ENCODE data around the gene SAT2.

The SAT2 gene

DNA sequence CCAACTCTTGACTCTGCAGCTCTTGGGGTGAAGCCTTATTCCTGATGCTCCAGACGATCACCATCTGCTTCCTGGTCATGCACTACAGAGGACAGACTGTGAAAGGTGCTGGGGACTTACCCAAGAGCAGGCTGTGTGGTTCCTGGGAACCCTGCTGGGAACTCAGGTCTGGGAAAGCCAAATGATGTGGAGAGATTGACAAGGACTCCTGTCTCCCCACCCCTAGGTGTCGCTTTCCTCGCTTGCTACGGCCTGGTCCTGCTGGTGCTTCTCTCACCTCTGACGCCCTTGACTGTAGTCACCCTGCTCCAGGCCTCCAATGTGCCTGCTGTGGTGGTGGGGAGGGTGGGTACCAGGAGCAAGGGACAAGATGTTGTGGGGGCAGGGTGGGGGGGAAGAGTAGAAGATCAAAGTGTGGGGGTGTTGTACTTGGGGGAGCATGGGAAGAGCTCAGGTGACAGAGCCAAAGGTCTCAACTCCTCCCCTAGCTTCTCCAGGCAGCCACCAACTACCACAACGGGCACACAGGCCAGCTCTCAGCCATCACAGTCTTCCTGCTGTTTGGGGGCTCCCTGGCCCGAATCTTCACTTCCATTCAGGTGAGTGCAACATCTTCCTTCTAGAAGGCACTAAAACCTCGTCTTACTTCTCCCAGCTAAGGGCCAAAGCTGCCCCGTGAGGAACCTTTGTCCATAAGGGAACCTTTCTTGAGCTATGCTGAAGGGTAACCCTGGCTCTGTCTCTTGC lies 40.8 kb downstream of the SAT2 start:
- H3K27ac ChIP-seq (ENCODE audit: low read depth, low read length), result no peak overlapping the region

DNA sequence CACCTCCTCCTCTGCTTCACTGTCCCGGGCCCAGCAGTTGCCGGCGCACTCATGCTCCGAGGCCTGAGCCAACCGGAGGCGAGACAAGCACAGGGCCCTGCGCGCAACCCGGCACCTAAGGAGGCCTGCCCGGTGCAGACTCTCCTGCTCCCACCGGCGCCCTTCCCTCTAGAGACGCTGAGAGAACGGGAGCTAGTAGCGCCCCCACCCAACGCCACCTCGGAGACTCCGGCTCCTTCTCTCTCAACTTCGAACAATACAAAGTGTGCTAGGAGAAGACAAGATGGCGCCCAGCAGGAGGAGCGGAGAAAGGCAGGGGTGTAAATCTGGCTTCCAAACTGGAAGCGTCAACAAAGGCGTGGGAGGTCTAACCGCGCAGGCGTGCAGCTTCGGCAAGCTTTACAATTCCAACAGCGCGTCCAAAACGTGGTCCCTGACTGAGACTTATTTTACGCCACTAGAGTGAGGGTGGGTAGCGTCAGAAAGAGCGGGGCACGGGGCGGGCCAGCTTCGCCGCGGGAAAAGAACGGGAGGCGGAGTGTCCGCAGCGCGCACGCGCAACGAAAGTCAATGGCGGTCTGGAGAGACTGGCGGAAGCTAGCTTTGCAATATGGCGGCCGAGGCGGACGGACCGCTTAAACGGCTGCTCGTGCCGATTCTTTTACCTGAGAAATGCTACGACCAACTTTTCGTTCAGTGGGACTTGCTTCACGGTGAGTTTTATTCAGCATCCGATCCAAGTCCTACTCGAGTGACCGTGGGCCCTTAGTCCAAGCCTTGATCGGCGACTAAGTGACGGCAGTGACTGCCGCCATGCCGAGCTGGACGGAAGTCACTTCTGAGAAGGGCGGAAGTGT lies 44.1 kb downstream of the SAT2 start, which contains the start of gene MPDU1:
Gene MPDU1, plus strand, starts transcription at position 600 of the 857 bp plus-strand sequence. Its CDS starts 11 bp downstream, at position 611.
- Histone ChIP-seq H3K36me3 (ENCODE audit: control insufficient read depth in 5 of 5, insufficient read depth in 5 of 5, low read length in 5 of 5) (peaks cover 0 to 31% (median 29%) of the 10 kb centered on the region in 5 donors), H3K27ac (ENCODE audit: low read depth, low read length) (peak within 1 kb of the TSS; percentile 98), H3K27me3 (ENCODE audit: control insufficient read depth in 5 of 5, insufficient read depth in 4 of 5, low read length in 5 of 5) (no peaks in the 10 kb centered on the region), H3K4me1 (ENCODE audit: control insufficient read depth in 5 of 5, insufficient read depth in 5 of 5, low read length in 5 of 5) (peaks cover 20 to 61% (median 53%) of the 10 kb centered on the region in 5 donors), H3K4me3 (ENCODE audit: low read depth in 1 of 5, low read length in 5 of 5) (peak within 1 kb of the TSS; percentile 80 to 97 (median 90)), H3K9me3 (ENCODE audit: control insufficient read depth in 5 of 5, low read length in 5 of 5) (no peaks in the 10 kb centered on the region), H3K9ac (ENCODE audit: low read length in 5 of 5) (peak within 1 kb of the TSS; percentile 79 to 97 (median 87))

More for the DNA sequence above, 40.8 kb downstream of the SAT2 start:
- H3K36me3 ChIP-seq (ENCODE audit: control insufficient read depth in 5 of 5, insufficient read depth in 5 of 5, low read length in 5 of 5), result peaks cover 2 to 39% (median 27%) of the 10 kb centered on the region in 5 donors
- H3K9me3 ChIP-seq (ENCODE audit: control insufficient read depth in 5 of 5, low read length in 5 of 5), result no peaks in the 10 kb centered on the region
- peaks cover 4 to 46% (median 37%) of the 10 kb centered on the region in 5 donors for H3K4me1 ChIP-seq (ENCODE audit: control insufficient read depth in 5 of 5, insufficient read depth in 5 of 5, low read length in 5 of 5)
- no peaks in the 10 kb centered on the region for H3K27me3 ChIP-seq (ENCODE audit: control insufficient read depth in 5 of 5, insufficient read depth in 4 of 5, low read length in 5 of 5)
- no peak overlapping the region for H3K9ac ChIP-seq (ENCODE audit: low read length in 5 of 5)
- H3K4me3 ChIP-seq (ENCODE audit: low read depth in 1 of 5, low read length in 5 of 5), result no peak overlapping the region

DNA sequence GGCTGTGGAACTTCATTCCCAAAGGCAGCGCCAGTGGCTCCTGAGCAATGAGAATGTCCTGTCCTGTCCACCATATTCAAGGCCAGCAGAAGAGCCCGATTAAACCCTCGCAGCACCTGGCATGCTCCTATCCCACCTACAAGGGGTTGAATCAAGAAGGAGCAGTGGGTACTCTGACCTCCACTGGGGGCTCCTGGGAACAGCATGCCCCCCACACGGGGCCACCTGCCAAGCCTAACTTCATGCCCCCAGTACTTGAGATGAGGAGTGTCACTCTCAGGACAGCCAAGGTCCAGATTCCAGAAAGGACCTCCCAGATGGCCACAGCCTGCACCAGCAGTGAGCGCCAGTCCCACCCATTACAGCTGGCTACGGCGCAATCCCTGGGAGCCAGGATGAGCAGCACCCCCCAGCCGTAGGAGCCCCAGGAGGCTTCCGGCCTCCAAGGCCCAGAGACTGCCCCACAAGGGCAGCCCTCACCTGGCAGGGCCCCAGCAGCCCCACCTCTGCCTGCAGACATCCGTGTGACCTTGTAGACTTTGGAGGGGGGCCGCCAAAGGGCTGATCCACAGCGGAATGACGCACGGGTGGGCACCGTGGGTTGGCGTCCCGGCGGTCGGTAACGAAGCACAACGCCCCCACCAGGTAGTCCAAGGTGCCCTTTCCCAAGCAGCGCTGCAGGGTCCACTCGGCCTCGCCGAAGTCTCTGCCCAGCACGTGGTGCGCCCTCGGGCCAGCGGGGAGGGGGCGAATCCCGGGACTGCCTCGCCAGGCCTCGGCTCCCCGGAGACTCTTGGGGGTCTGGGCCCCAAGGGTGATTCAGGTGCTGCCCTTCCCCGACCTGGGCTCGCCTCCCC lies 45.0 kb downstream of the SAT2 start:
- Histone ChIP-seq H3K27me3 (ENCODE audit: control insufficient read depth in 5 of 5, insufficient read depth in 4 of 5, low read length in 5 of 5) (no peaks in the 10 kb centered on the region), H3K36me3 (ENCODE audit: control insufficient read depth in 5 of 5, insufficient read depth in 5 of 5, low read length in 5 of 5) (peaks cover 5 to 35% (median 31%) of the 10 kb centered on the region in 5 donors), H3K4me1 (ENCODE audit: control insufficient read depth in 5 of 5, insufficient read depth in 5 of 5, low read length in 5 of 5) (peaks cover 20 to 68% (median 57%) of the 10 kb centered on the region in 5 donors), H3K4me3 (ENCODE audit: low read depth in 1 of 5, low read length in 5 of 5) (peak overlapping the region; percentile 54 to 96 (median 88)), H3K9me3 (ENCODE audit: control insufficient read depth in 5 of 5, low read length in 5 of 5) (no peaks in the 10 kb centered on the region), H3K27ac (ENCODE audit: low read depth, low read length) (peak overlapping the region; percentile 98), H3K9ac (ENCODE audit: low read length in 5 of 5) (peak overlapping the region in 2 of 5 donors; percentile 23 to 92)

DNA sequence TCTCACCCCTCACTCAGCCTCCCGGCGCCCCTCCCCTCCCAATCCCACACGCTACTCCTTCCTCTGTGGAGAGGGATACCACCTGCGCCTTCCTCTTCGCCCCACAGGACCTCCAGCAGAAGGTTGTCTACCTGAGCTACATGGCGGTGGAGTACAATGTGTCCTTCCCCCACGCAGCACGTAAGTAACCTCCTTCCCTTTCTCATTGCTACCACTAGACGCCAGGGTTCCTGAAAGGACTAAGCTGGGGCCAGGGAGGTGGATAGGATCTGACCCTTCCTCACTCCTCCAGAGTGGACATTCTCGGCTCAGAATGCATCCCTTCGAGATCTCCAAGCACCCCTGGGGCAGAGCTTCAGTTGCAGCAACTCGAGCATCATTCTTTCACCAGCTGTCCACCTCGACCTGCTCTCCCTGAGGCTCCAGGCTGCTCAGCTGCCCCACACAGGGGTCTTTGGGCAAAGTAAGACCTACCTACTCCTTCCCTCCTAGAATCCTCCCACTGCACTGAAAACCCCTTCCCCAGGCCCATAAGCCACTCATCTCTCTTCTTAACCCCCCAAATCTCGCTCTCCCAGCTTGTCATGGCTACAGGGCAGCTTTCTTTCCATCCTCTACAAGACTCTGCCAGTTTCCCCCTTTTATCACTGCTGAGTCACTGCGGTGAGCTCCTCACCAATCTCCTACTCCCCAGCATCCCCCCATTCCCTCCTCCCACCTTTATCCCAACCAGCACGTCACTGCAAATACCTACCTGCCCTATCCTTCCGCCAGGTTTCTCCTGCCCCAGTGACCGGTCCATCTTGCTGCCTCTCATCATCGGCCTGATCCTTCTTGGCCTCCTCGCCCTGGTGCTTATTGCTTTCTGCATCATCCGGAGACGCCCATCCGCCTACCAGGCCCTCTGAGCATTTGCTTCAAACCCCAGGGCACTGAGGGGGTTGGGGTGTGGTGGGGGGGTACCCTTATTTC lies 46.7 kb downstream of the SAT2 start:
- H3K36me3 ChIP-seq (ENCODE audit: control insufficient read depth in 5 of 5, insufficient read depth in 5 of 5, low read length in 5 of 5), result peaks cover 13 to 40% (median 35%) of the 10 kb centered on the region in 5 donors
- H3K27me3 ChIP-seq (ENCODE audit: control insufficient read depth in 5 of 5, insufficient read depth in 4 of 5, low read length in 5 of 5), result no peaks in the 10 kb centered on the region
- peaks cover 21 to 82% (median 70%) of the 10 kb centered on the region in 5 donors for H3K4me1 ChIP-seq (ENCODE audit: control insufficient read depth in 5 of 5, insufficient read depth in 5 of 5, low read length in 5 of 5)
- peak overlapping the region; percentile 61 to 96 (median 63) for H3K4me3 ChIP-seq (ENCODE audit: low read depth in 1 of 5, low read length in 5 of 5)
- peak overlapping the region; percentile 60 to 86 (median 68) for H3K9ac ChIP-seq (ENCODE audit: low read length in 5 of 5)
- peak overlapping the region; percentile 98 for H3K27ac ChIP-seq (ENCODE audit: low read depth, low read length)
- H3K9me3 ChIP-seq (ENCODE audit: control insufficient read depth in 5 of 5, low read length in 5 of 5), result no peaks in the 10 kb centered on the region

DNA sequence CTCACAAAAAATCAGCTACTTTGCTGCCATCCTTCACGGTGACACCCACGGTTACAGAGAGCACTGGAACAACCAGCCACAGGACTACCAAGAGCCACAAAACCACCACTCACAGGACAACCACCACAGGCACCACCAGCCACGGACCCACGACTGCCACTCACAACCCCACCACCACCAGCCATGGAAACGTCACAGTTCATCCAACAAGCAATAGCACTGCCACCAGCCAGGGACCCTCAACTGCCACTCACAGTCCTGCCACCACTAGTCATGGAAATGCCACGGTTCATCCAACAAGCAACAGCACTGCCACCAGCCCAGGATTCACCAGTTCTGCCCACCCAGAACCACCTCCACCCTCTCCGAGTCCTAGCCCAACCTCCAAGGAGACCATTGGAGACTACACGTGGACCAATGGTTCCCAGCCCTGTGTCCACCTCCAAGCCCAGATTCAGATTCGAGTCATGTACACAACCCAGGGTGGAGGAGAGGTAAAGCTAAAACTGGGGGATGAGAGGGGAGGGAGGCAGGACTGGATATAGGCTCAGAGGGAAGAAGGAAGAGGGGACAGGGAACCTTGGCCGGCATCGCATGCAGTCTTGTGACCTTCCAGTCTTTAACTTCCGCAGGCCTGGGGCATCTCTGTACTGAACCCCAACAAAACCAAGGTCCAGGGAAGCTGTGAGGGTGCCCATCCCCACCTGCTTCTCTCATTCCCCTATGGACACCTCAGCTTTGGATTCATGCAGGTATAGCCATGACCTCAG lies 47.6 kb downstream of the SAT2 start:
- H3K9me3 ChIP-seq (ENCODE audit: control insufficient read depth in 5 of 5, low read length in 5 of 5), result no peaks in the 10 kb centered on the region
- peak overlapping the region; percentile 98 for H3K27ac ChIP-seq (ENCODE audit: low read depth, low read length)
- peak overlapping the region; percentile 61 to 96 (median 63) for H3K4me3 ChIP-seq (ENCODE audit: low read depth in 1 of 5, low read length in 5 of 5)
- peak overlapping the region; percentile 60 to 96 (median 83) for H3K9ac ChIP-seq (ENCODE audit: low read length in 5 of 5)
- peaks cover 24 to 86% (median 76%) of the 10 kb centered on the region in 5 donors for H3K4me1 ChIP-seq (ENCODE audit: control insufficient read depth in 5 of 5, insufficient read depth in 5 of 5, low read length in 5 of 5)
- no peaks in the 10 kb centered on the region for H3K27me3 ChIP-seq (ENCODE audit: control insufficient read depth in 5 of 5, insufficient read depth in 4 of 5, low read length in 5 of 5)
- H3K36me3 ChIP-seq (ENCODE audit: control insufficient read depth in 5 of 5, insufficient read depth in 5 of 5, low read length in 5 of 5), result peaks cover 18 to 49% (median 43%) of the 10 kb centered on the region in 5 donors

DNA sequence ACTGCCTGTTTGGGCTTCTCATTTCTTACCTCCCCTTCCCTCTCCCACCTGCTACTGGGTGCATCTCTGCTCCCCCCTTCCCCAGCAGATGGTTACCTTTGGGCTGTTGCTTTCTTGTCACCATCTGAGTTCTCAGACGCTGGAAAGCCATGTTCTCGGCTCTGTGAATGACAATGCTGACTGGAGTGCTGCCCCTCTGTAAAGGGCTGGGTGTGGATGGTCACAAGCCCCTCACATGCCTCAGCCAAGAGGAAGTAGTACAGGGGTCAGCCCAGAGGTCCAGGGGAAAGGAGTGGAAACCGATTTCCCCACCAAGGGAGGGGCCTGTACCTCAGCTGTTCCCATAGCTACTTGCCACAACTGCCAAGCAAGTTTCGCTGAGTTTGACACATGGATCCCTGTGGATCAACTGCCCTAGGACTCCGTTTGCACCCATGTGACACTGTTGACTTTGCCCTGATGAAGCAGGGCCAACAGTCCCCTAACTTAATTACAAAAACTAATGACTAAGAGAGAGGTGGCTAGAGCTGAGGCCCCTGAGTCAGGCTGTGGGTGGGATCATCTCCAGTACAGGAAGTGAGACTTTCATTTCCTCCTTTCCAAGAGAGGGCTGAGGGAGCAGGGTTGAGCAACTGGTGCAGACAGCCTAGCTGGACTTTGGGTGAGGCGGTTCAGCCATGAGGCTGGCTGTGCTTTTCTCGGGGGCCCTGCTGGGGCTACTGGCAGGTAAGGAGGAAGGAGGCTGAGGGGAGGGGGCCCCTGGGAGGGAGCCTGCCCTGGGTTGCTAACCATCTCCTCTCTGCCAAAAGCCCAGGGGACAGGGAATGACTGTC lies 48.4 kb downstream of the SAT2 start, which contains the start of gene CD68:
Gene CD68, plus strand, starts transcription at position 638 of the 833 bp plus-strand sequence. Its CDS starts 40 bp downstream, at position 678.
- Histone ChIP-seq H3K9me3 (ENCODE audit: control insufficient read depth in 5 of 5, low read length in 5 of 5) (no peaks in the 10 kb centered on the region), H3K9ac (ENCODE audit: low read length in 5 of 5) (peak within 1 kb of the TSS; percentile 60 to 96 (median 83)), H3K36me3 (ENCODE audit: control insufficient read depth in 5 of 5, insufficient read depth in 5 of 5, low read length in 5 of 5) (peaks cover 21 to 57% (median 51%) of the 10 kb centered on the region in 5 donors), H3K4me3 (ENCODE audit: low read depth in 1 of 5, low read length in 5 of 5) (peak within 1 kb of the TSS; percentile 61 to 96 (median 63)), H3K27me3 (ENCODE audit: control insufficient read depth in 5 of 5, insufficient read depth in 4 of 5, low read length in 5 of 5) (no peaks in the 10 kb centered on the region), H3K4me1 (ENCODE audit: control insufficient read depth in 5 of 5, insufficient read depth in 5 of 5, low read length in 5 of 5) (peaks cover 23 to 86% (median 76%) of the 10 kb centered on the region in 5 donors), H3K27ac (ENCODE audit: low read depth, low read length) (peak within 1 kb of the TSS; percentile 98)

DNA sequence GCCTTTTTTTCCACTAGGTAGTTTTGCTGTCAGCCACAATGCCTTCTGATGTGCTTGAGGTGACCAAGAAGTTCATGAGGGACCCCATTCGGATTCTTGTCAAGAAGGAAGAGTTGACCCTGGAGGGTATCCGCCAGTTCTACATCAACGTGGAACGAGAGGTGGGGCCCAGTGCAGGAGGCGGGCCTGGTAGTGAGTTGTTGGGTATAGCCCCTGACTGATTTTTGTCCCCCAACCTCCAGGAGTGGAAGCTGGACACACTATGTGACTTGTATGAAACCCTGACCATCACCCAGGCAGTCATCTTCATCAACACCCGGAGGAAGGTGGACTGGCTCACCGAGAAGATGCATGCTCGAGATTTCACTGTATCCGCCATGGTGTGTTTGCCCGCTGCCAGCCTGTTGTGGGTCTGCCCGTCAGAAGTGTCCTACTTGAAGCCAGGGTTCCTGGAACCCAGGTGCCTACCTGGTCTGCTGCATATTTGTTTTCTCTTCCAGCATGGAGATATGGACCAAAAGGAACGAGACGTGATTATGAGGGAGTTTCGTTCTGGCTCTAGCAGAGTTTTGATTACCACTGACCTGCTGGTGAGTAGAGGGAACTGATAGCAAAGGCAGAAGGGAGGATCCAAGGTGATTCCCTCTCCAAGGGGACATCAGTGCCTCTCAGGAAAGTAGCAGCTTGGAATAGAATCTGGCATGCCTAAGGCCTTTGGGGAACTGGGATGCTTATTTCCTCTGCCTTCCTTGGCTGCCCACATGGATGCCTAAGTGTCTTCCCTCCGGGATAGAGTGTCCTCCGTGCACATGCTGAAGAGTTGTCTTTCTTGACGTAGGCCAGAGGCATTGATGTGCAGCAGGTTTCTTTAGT lies 50.1 kb downstream of the SAT2 start:
- Histone ChIP-seq H3K9me3 (ENCODE audit: control insufficient read depth in 5 of 5, low read length in 5 of 5) (no peaks in the 10 kb centered on the region), H3K27me3 (ENCODE audit: control insufficient read depth in 5 of 5, insufficient read depth in 4 of 5, low read length in 5 of 5) (no peaks in the 10 kb centered on the region), H3K4me3 (ENCODE audit: low read depth in 1 of 5, low read length in 5 of 5) (peak overlapping the region in 2 of 5 donors; percentile 25 to 96), H3K4me1 (ENCODE audit: control insufficient read depth in 5 of 5, insufficient read depth in 5 of 5, low read length in 5 of 5) (peaks cover 26 to 79% (median 72%) of the 10 kb centered on the region in 5 donors), H3K36me3 (ENCODE audit: control insufficient read depth in 5 of 5, insufficient read depth in 5 of 5, low read length in 5 of 5) (peaks cover 21 to 61% (median 57%) of the 10 kb centered on the region in 5 donors), H3K9ac (ENCODE audit: low read length in 5 of 5) (no peak overlapping the region), H3K27ac (ENCODE audit: low read depth, low read length) (peak overlapping the region; percentile 98)
